ENCODE data around the gene INPP5E. TPM values are rescaled to one million over a fixed set of nuclear protein-coding genes. Genes with fewer than 3 reads are reported as not detected.
"Not testable (repeated sequence)": the region's sequence is repeated elsewhere in the genome, so short reads cannot be mapped to it uniquely, and the experiment has no call there.

INPP5E gene
- total RNA-seq, 2 donors from 2014 or later: 8.7 TPM

GRCh38 chr9:136436055-136436634 lies 3.5 kb downstream of the INPP5E start:
- no peak for DNase-seq (ENCODE audit: low spot score)
- intact Hi-C loops (cut with DNase I): no loop called here

GRCh38 chr9:136434580-136435169 lies 5.0 kb downstream of the INPP5E start:
- DNase-seq (ENCODE audit: low spot score): no peak
- intact Hi-C loops (cut with DNase I): no loop called here

- DNase-seq (ENCODE audit: low spot score): no peak
- intact Hi-C loops (cut with DNase I): loop anchor here in 1 of 2 donors (1.0 kb wide), 1 partner anchor 13 kb away; no protein-coding TSS in a partner anchor
Measured at GRCh38 chr9:136433849-136434579, 5.6 kb downstream of the INPP5E start.

- DNase-seq (ENCODE audit: low spot score): no peak
- intact Hi-C loops (cut with DNase I): loop anchor here in 1 of 2 donors (1.0 kb wide), 1 partner anchor 14 kb away; no protein-coding TSS in a partner anchor
Measured at GRCh38 chr9:136433043-136433715, 6.5 kb downstream of the INPP5E start.

- DNase-seq (ENCODE audit: low spot score): no peak
- intact Hi-C loops (cut with DNase I): no loop called here
Measured at GRCh38 chr9:136432591-136432990, 7.1 kb downstream of the INPP5E start.

GRCh38 chr9:136431782-136432350 lies 7.8 kb downstream of the INPP5E start:
- DNase-seq (ENCODE audit: low spot score): no peak
- intact Hi-C loops (cut with DNase I): no loop called here

GRCh38 chr9:136430588-136431234 lies 8.9 kb downstream of the INPP5E start:
- no peak for DNase-seq (ENCODE audit: low spot score)
- intact Hi-C loops (cut with DNase I): no loop called here

- DNase-seq (ENCODE audit: low spot score): no peak
- intact Hi-C loops (cut with DNase I): no loop called here
Measured at GRCh38 chr9:136429683-136430491, 9.8 kb downstream of the INPP5E start.

GRCh38 chr9:136429075-136429628 lies 10.5 kb downstream of the INPP5E start:
- no peak for DNase-seq (ENCODE audit: low spot score)
- intact Hi-C loops (cut with DNase I): no loop called here

GRCh38 chr9:136426787-136427186 lies 12.9 kb downstream of the INPP5E start:
- intact Hi-C loops (cut with DNase I): no loop called here
- DNase-seq (ENCODE audit: low spot score): no peak

- DNase-seq (ENCODE audit: low spot score); intact Hi-C loops (cut with DNase I): not testable (repeated sequence)
Measured at GRCh38 chr9:136425367-136425766, 14.3 kb downstream of the INPP5E start.

GRCh38 chr9:136424750-136425362 lies 14.8 kb downstream of the INPP5E start:
- intact Hi-C loops (cut with DNase I): no loop called here
- no peak for DNase-seq (ENCODE audit: low spot score)

- intact Hi-C loops (cut with DNase I): no loop called here
Measured at GRCh38 chr9:136423432-136424146, 16.1 kb downstream of the INPP5E start.

GRCh38 chr9:136422876-136423275 lies 16.8 kb downstream of the INPP5E start:
- intact Hi-C loops (cut with DNase I): no loop called here
- DNase-seq (ENCODE audit: low spot score): no peak

More at GRCh38 chr9:136423432-136424146, 16.1 kb downstream of the INPP5E start:
- DNase-seq (ENCODE audit: low spot score): no peak

- intact Hi-C loops (cut with DNase I): no loop called here
- no peak for DNase-seq (ENCODE audit: low spot score)
Measured at GRCh38 chr9:136421791-136422190, 17.9 kb downstream of the INPP5E start.

GRCh38 chr9:136419092-136419420 lies 20.6 kb downstream of the INPP5E start:
- intact Hi-C loops (cut with DNase I): no loop called here

More at GRCh38 chr9:136419092-136419420, 20.6 kb downstream of the INPP5E start:
- no peak for DNase-seq (ENCODE audit: low spot score)

Data from posterior vena cava (tissue), 2 donors.